H9 (cell line): ENCODE measurements around the gene CDH13. TPM values are rescaled to one million over a fixed set of nuclear protein-coding genes. Genes with fewer than 3 reads are reported as not detected.
A peak's percentile ranks its signal among the peaks of the same experiment; 100 is the strongest.

Experiments used
- DNase-seq: peaks from one replicate; pipeline ENCODE4 v3.0.0-alpha.2; 2017
- H2AFZ ChIP-seq: one replicate; pipeline ENCODE4 v1.6.1; 2013; ENCODE audit warnings: mild to moderate bottlenecking, low read length, control low read depth, moderate library complexity
- H2AK5ac ChIP-seq: 2 replicates; pipeline ENCODE4 v1.6.1; 2013; ENCODE audit warnings: low read length, control low read depth, mixed read lengths; ENCODE audit not compliant: insufficient read length
- H2BK120ac ChIP-seq: one replicate; pipeline ENCODE4 v1.6.1; 2013; ENCODE audit warnings: low read depth, mild to moderate bottlenecking, low read length, control low read depth, inconsistent platforms; ENCODE audit not compliant: poor library complexity, severe bottlenecking
- H2BK12ac ChIP-seq: 2 replicates; pipeline ENCODE4 v1.6.1; 2013; ENCODE audit warnings: low read length, control low read depth, mixed read lengths, low read depth; ENCODE audit not compliant: insufficient read length
- H2BK15ac ChIP-seq: 2 replicates; pipeline ENCODE4 v1.6.1; 2013; ENCODE audit warnings: low read depth, low read length, control low read depth
- H2BK20ac ChIP-seq: one replicate; pipeline ENCODE4 v1.6.1; 2013; ENCODE audit warnings: low read depth, mild to moderate bottlenecking, low read length, control low read depth, inconsistent platforms; ENCODE audit not compliant: poor library complexity, severe bottlenecking
- H2BK5ac ChIP-seq: 2 replicates; pipeline ENCODE4 v1.6.1; 2013; ENCODE audit warnings: low read length, control low read depth, mixed read lengths; ENCODE audit not compliant: insufficient read length
- H3K14ac ChIP-seq: 2 replicates; pipeline ENCODE4 v1.6.1; 2013; ENCODE audit warnings: low read length, control low read depth; ENCODE audit not compliant: insufficient read depth
- H3K18ac ChIP-seq: 2 replicates; pipeline ENCODE4 v1.6.1; 2013; ENCODE audit warnings: low read depth, mild to moderate bottlenecking, mixed read lengths, low read length, control low read depth; ENCODE audit not compliant: insufficient read length
- H3K23ac ChIP-seq: 2 replicates; pipeline ENCODE4 v1.6.1; 2013; ENCODE audit warnings: low read length, control low read depth, mixed read lengths, low read depth; ENCODE audit not compliant: insufficient read length
- H3K23me2 ChIP-seq: 2 replicates; pipeline ENCODE4 v1.6.1; 2013; ENCODE audit warnings: low read depth, mild to moderate bottlenecking, mixed read lengths, low read length, control low read depth; ENCODE audit not compliant: insufficient read length, poor library complexity, severe bottlenecking
- H3K27ac ChIP-seq: 2 replicates; pipeline ENCODE4 v1.5.1; 2013; ENCODE audit warnings: low read length, control low read depth, mixed read lengths, low read depth; ENCODE audit not compliant: insufficient read length
- H3K27me3 ChIP-seq: 2 replicates; pipeline ENCODE4 v1.6.1; 2013; ENCODE audit warnings: low read length, control low read depth, inconsistent platforms; ENCODE audit not compliant: insufficient read depth
- H3K4ac ChIP-seq: 2 replicates; pipeline ENCODE4 v1.6.1; 2013; ENCODE audit warnings: low read depth, mild to moderate bottlenecking, control low read depth, inconsistent platforms, low read length, moderate library complexity
- H3K4me1 ChIP-seq: 2 replicates; pipeline ENCODE4 v1.6.1; 2013; ENCODE audit warnings: low read length, control low read depth, inconsistent platforms; ENCODE audit not compliant: insufficient read depth
- H3K4me2 ChIP-seq: 2 replicates; pipeline ENCODE4 v1.6.1; 2013; ENCODE audit warnings: low read length, control low read depth, mixed read lengths; ENCODE audit not compliant: insufficient read length, insufficient read depth
- H3K56ac ChIP-seq: 2 replicates; pipeline ENCODE4 v1.6.1; 2013; ENCODE audit warnings: low read depth, mild to moderate bottlenecking, mixed read lengths, low read length, control low read depth; ENCODE audit not compliant: insufficient read length
- H3K79me1 ChIP-seq: 2 replicates; pipeline ENCODE4 v1.6.1; 2013; ENCODE audit warnings: low read depth, mild to moderate bottlenecking, moderate library complexity, low read length, control low read depth, inconsistent platforms; ENCODE audit not compliant: insufficient read depth, poor library complexity, severe bottlenecking
- H3K79me2 ChIP-seq: 2 replicates; pipeline ENCODE4 v1.6.1; 2013; ENCODE audit warnings: low read length, control low read depth, inconsistent platforms; ENCODE audit not compliant: insufficient read depth
- H3K9ac ChIP-seq: 2 replicates; pipeline ENCODE4 v1.6.1; 2013; ENCODE audit warnings: low read length, control low read depth, mixed read lengths; ENCODE audit not compliant: insufficient read length; ENCODE audit errors: extremely low read depth
- H3K9me3 ChIP-seq: one replicate; pipeline ENCODE4 v1.6.1; 2013; ENCODE audit warnings: low read depth, low read length, inconsistent platforms; ENCODE audit not compliant: control insufficient read depth
- H3T11ph ChIP-seq: one replicate; pipeline ENCODE4 v1.6.1; 2013; ENCODE audit warnings: mild to moderate bottlenecking, low read length, control low read depth, inconsistent platforms
- H4K20me1 ChIP-seq: one replicate; pipeline ENCODE4 v1.6.1; 2013; ENCODE audit not compliant: control insufficient read depth, insufficient read length, insufficient read depth
- H4K5ac ChIP-seq: 2 replicates; pipeline ENCODE4 v1.6.1; 2013; ENCODE audit warnings: low read depth, mild to moderate bottlenecking, mixed read lengths, low read length, control low read depth; ENCODE audit not compliant: insufficient read length
- H4K8ac ChIP-seq: replicated peaks from 2 replicates; pipeline ENCODE4 v1.6.1; 2013; ENCODE audit warnings: low read length, control low read depth, mixed read lengths, low read depth; ENCODE audit not compliant: insufficient read length
- H4K91ac ChIP-seq: 2 replicates; pipeline ENCODE4 v1.6.1; 2013; ENCODE audit warnings: low read depth, mild to moderate bottlenecking, moderate library complexity, mixed read lengths, low read length, control low read depth; ENCODE audit not compliant: insufficient read length
- H3K27ac Mint-ChIP-seq, 3 experiments: 2 replicates in 2 of 3; 3 replicates in 1 of 3; pipeline ENCODE4 v1.8.0; 2020 to 2021; ENCODE audit warnings: mixed read lengths in 3 of 3, mild to moderate bottlenecking in 1 of 3, moderate library complexity in 1 of 3
- H3K27me3 Mint-ChIP-seq: 2 replicates; pipeline ENCODE4 v1.8.0; 2021; ENCODE audit warnings: low read depth, mild to moderate bottlenecking, moderate library complexity, mixed read lengths
- H3K36me3 Mint-ChIP-seq, 3 experiments: 2 replicates in 2 of 3; 3 replicates in 1 of 3; pipeline ENCODE4 v1.8.0; 2020 to 2021; ENCODE audit warnings: low read depth in 3 of 3, mixed read lengths in 3 of 3; ENCODE audit not compliant: insufficient read depth in 1 of 3
- H3K4me1 Mint-ChIP-seq, 2 experiments: 2 replicates each; pipeline ENCODE4 v1.8.0; 2020; ENCODE audit warnings: mixed read lengths in 2 of 2
- H3K4me3 Mint-ChIP-seq, 2 experiments: 2 replicates in 1 of 2; 3 replicates in 1 of 2; pipeline ENCODE4 v1.8.0; 2020 to 2021; ENCODE audit warnings: mild to moderate bottlenecking in 2 of 2, mixed read lengths in 2 of 2, moderate library complexity in 1 of 2
- H3K9me3 Mint-ChIP-seq, 2 experiments: 2 replicates in 1 of 2; 3 replicates in 1 of 2; pipeline ENCODE4 v1.8.0; 2020; ENCODE audit warnings: mild to moderate bottlenecking in 2 of 2, mixed read lengths in 2 of 2, moderate library complexity in 1 of 2
- CTCF ChIP-seq: fragments of 200-600 bp; sonication (generic); conservative IDR thresholded peaks from 3 replicates; pipeline ENCODE4 v1.8.0; 2021; ENCODE audit warnings: antibody characterized with exemption, mild to moderate bottlenecking
- WGBS: extraction: QIAGEN DNeasy Blood & Tissue Kit; methylation state at CpG from one replicate; pipeline ENCODE4 v1.1.7; 2013; ENCODE audit warnings: missing lambda C conversion rate, low lambda C conversion rate, mixed read lengths; ENCODE audit not compliant: insufficient read length; ENCODE audit errors: extremely low coverage; 5-methylcytosine and 5-hydroxymethylcytosine counted together
- total RNA-seq: library from RNA; stranded (reverse); gene quantifications from 2 replicates; pipeline ENCODE4 v1.2.1, GENCODE V29; 2021

The CDH13 gene
- total RNA-seq, 1 experiment from 2014 or later = 1.5 TPM

GRCh38 chr16:83402160-83402814 lies 775.5 kb downstream of the CDH13 start:
- no peak overlapping the region for H3K4me3 Mint-ChIP-seq
- TF ChIP-seq CTCF = peak; percentile 60
- DNase-seq = no peak
- Histone ChIP-seq H3K18ac (no peak overlapping the region), H3K4ac (no peak overlapping the region), H3K9ac (no peak overlapping the region), H4K91ac (no peak overlapping the region), H3K79me1 (no peaks in the 10 kb centered on the region), H2AFZ (no peak overlapping the region), H2BK5ac (no peak overlapping the region), H3K27me3 (no peaks in the 10 kb centered on the region), H3K56ac (no peak overlapping the region), H4K8ac (no peak overlapping the region), H4K5ac (no peak overlapping the region), H2AK5ac (no peak overlapping the region), H3K79me2 (no peaks in the 10 kb centered on the region), H3K4me2 (no peak overlapping the region), H3K14ac (no peak overlapping the region), H2BK12ac (no peak overlapping the region), H2BK120ac (no peak overlapping the region), H3K23ac (no peak overlapping the region), H3K27ac (no peak overlapping the region), H3K23me2 (no peaks in the 10 kb centered on the region), H2BK20ac (no peak overlapping the region), H3K9me3 (no peaks in the 10 kb centered on the region), H3K4me1 (no peaks in the 10 kb centered on the region), H4K20me1 (no peaks in the 10 kb centered on the region), H3T11ph (no peak overlapping the region), H2BK15ac (no peak overlapping the region)
- no peak overlapping the region for H3K27ac Mint-ChIP-seq
- no peaks in the 10 kb centered on the region; a peak in 1 of 7 replicates for H3K36me3 Mint-ChIP-seq
- no peaks in the 10 kb centered on the region for H3K4me1 Mint-ChIP-seq
- H3K27me3 Mint-ChIP-seq = peaks cover 5% of the 10 kb centered on the region
- H3K9me3 Mint-ChIP-seq = peaks cover 0 to 5% of the 10 kb centered on the region in 2 experiments; a peak in 2 of 5 replicates
- WGBS = no CpG with 5 or more reads among the region's 6 CpGs
